ENCODE measurements around the gene CRB1. TPM values are rescaled to one million over a fixed set of nuclear protein-coding genes. Genes with fewer than 3 reads are reported as not detected.
"Not testable (repeated sequence)": the region's sequence is repeated elsewhere in the genome, so short reads cannot be mapped to it uniquely, and the experiment has no call there.

Gene CRB1
- polyA plus RNA-seq, 12 donors: 0.08 to 0.70 (median 0.35) TPM; not detected in 2

- no peak for DNase-seq
These were observed 195.1 kb downstream of the CRB1 start for GRCh38 chr1:197463142-197463541.

DNA sequence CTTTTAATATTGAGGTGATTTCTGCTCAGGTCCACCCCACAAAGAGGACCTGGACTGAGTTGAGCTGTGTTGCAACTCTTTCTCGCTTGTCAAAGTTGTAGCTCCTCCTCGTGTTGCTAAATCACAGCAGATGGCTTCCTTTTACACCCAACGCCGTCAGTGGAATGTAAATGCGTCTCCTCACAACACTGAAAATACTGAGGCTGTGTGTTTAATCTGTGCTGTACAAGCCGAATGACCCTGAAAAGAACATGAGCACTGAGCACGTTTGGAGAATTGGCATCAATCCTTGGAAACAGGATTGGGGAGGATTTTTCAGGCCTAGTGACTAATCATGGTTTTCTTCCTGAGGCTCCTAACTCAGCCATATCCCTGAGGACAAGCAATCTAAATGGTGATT is 196.0 kb downstream of the CRB1 start:
- peak; percentile 79 for DNase-seq

- no peak for DNase-seq
These were observed 197.7 kb downstream of the CRB1 start for GRCh38 chr1:197465528-197466327.

DNA sequence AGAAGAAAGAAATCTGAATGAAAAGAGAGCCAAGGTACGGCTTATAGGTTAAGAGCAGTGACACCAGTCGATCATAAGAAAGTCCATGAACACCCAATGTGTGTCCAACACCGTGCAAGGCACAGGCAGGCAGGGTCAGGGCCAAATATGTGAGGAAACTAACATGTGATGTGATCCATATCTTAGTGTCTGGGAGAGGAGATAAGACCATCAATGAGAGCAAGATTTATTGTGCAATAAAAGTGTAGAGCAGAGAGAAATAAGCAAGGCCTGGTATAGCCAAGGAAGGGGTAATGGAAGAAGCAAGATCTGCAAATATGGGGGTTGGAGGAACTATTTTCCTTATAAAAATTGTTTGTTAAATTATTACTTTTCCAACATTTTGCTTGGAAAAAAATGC is 198.8 kb downstream of the CRB1 start:
- no peak for DNase-seq

GRCh38 chr1:197467881-197468280 is 199.8 kb downstream of the CRB1 start:
- DNase-seq: no peak

- DNase-seq: no peak
These were observed 200.6 kb downstream of the CRB1 start for GRCh38 chr1:197468543-197469175.

DNA sequence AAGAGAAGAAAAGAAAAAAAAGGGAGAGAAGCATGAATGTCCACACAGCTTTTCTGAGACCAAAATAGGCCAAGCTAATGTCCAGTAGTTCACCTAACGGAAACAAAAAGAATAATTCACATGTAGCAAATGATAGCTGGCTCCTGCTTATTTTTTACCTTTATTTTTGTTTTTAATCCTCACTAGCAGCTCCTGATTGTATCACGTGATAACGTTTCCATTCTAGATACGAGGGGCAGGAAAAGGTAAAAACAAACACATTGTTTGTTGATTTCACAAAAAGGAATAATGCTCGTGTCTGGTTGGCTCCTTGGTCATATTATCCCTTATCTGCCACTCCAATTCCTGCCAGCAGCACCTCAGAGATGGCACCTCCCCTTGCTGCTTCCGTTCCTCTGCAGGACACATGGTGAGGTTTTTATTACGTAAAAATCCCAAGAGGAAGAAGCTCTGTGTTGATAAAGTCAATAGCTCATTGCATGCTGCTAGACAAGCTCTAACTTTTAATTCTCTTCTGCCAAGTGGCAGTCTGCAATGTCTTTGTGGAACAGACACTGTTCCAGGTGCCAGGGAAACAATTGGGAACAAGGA is 201.7 kb downstream of the CRB1 start:
- DNase-seq: no peak

GRCh38 chr1:197470330-197470729 is 202.3 kb downstream of the CRB1 start:
- no peak for DNase-seq

GRCh38 chr1:197471248-197471985 is 203.4 kb downstream of the CRB1 start:
- peak; percentile 48 for DNase-seq

DNA sequence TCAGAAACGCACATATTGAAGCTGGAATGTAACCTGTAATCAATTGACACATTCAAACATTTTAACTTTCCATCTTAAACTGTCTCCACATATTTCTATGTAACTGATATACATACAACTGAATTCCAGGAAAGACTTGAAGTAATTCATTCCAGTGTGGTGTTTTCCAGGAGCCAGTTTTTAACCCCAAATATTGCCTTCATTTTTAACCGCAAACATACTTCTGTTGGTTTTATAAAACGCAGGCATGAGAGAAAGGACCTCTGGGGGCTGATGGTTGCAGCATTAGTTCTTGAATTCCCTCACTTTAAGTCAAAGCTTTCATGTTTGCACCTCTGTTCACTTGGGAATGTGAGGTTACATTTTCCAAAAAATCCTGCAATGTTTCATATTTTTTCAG is 204.1 kb downstream of the CRB1 start:
- no peak for DNase-seq

DNA sequence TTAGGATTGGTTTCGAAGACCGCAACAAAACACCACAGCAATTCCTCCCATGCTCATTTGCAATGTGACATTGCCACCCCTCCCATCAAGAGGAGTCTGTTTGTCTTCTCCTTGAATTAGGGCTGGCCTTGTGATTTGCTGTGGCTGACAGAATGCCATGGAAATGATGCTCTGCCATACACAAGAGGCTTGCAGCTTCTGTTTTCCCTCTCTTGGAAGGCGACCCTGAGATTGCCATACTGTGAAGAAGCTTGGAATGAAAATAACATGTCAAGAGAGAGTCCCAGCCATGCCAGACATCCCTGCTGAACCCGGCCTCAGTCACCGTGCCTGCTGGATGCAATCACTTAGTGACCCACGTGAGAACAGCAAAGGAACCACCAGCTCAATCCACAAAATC is 212.4 kb downstream of the CRB1 start:
- no peak for DNase-seq

DNA sequence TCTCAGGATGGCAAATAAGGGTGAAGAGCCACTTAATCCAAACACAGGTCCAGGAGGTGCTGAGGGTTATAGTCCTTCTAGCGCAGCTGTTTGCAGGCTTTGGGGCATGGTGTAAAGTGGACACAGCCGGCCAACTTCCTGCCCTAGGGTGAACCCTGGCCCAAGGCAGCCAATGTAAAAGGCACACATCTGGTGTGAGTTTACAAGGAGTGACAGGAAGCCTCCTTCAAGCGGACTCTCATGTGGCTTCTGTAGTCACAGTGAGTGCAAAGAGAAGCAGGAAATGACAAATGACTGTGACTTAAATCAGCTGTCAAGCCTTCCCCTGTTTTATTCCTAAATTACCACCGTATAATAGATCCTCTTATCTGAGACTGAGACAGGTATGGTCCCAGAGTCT is 213.0 kb downstream of the CRB1 start:
- no peak for DNase-seq

GRCh38 chr1:197485790-197486189 is 217.7 kb downstream of the CRB1 start:
- DNase-seq: no peak

DNA sequence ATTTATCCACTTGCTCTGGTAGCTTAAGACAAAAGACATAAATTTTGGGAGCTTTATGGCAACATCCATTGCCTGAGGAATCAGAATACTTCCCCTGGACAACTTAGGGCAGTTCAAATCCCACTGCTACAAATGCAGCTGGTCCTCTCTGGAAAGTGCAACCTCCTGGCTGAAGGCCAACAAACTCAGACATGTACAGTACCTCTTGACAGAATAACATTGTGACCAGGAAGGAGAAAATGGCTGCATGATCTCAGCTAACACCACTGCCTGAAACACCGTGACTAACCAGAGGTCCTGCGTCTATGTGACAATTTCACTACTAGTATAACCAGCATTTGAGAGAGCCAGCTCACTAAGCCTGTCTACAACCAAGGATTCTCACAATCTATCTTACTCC is 218.9 kb downstream of the CRB1 start:
- DNase-seq: no peak

DNA sequence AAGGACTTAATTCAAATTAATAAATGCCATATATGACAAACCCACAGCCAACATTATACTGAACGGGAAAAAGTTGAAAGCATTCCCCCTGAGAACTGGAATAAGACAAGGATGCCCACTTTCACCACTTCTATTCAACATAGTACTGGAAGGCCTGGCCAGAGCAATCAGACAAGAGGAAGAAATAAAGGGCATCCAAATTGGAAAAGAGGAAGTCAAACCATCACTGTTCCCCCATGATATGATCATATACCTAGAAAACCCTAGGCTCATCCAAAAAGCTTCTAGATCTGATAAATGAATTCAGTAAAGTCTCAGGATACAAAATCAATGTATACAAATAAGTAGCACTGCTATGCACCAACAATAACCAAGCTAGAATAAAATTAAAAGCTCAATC is 223.5 kb downstream of the CRB1 start:
- not testable (repeated sequence) for DNase-seq

GRCh38 chr1:197496722-197497121 is 228.7 kb downstream of the CRB1 start:
- no peak for DNase-seq

DNA sequence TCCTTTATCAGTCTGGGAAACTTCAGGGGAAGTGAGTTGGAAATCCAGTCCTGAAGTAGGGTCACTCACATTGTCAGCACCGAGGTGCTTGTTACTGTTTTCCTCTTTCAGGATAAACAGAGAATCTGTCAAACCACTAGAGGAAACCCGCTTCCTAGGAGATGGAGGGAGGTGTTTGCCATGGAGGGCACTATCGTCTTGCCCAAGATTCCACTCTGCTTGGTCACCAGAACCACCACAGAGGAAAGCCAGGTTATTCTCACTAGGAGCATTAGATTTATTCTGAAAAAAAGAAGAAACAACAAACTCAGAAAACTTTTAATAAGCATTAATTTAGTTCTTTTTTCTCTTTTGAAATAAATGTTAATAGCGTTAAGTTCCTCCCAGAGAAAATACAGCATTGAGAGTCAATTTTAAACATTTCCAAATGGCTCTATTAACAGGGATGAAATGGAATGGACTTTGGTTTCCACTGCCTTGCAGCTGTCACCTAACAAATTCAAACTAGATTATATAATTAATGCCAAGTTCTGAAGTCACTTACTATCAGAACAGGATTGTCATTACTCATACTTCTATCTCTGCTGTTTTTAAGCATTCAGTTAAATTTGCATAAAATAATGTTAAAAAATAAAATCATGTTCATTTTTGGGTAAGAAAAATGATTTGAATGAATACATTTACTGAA is 242.8 kb downstream of the CRB1 start:
- DNase-seq: no peak

GRCh38 chr1:197515421-197515820 is 247.4 kb downstream of the CRB1 start:
- no peak for DNase-seq

- DNase-seq: no peak
These were observed 251.8 kb downstream of the CRB1 start for GRCh38 chr1:197519741-197520334.

DNA sequence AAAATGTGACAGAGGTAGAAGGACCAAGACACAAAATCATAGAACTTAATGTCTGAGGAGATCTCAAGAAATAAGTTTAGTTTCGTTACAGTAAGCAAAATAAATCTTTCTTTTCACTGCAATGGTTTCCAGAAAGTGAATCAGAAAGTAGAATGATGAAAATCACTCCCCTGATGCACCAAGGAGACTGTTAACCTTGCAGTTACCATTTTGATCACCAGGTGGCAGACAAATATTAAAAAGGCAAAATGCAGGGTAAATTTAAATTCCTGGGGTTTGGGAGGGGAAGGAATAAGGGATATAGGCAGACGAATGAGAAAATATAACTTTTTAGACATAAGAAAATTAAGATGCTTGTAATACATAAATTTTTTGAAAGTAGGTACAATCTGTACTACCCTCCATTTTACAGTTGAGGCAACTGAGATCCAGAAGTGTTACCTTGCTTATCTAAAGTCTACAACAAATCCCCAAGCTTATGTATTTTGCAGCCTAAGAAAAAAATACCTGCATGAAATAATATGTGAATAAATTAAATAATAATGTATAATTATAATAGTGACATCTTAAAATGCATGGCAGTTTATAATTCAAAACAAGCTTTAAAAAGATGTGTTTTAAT is 253.2 kb downstream of the CRB1 start:
- peak; percentile 11 for DNase-seq

All from muscle of arm (tissue), 12 donors.